Upper lobe of left lung (tissue), 4 donors: ENCODE measurements around the gene FBRSL1.

Experiments
- CTCF ChIP-seq, 6 experiments: fragments of 450-650 bp in 4 of 6; fragments of 200-600 bp in 2 of 6; sonication (generic) in 2 of 6; IDR thresholded peaks; one replicate each; pipeline ENCODE4 v1.5.1; 2016 to 2019; ENCODE audit warnings: antibody characterized with exemption in 6 of 6
- EP300 ChIP-seq, 4 donors: sonication (generic); formaldehyde crosslinking; IDR thresholded peaks; one replicate each; pipeline ENCODE4 v1.5.1; 2017; ENCODE audit warnings: antibody characterized with exemption in 4 of 4, control low read depth in 2 of 4

- TF ChIP-seq CTCF (IDR thresholded peaks at IDR 0.05) (no peak), EP300 (IDR thresholded peaks at IDR 0.05) (no peak)
These were observed 40.0 kb downstream of the FBRSL1 start for GRCh38 chr12:132529906-132530305.
